Activated CD4-positive, CD25-positive, alpha-beta regulatory T cell treated with anti-CD3 and anti-CD28 coated beads, Interleukin-2, amount 50 U/mL, for 72 hours (primary cell): ENCODE data around the gene IFT27.
A peak's percentile ranks its signal among the peaks of the same experiment; 100 is the strongest.
"Not testable (repeated sequence)": the region's sequence is repeated elsewhere in the genome, so short reads cannot be mapped to it uniquely, and the experiment has no call there.

Source experiments
- DNase-seq: peaks from one replicate; pipeline ENCODE4 v3.0.0; 2021

The IFT27 gene

GRCh38 chr22:36764641-36765040, 11.3 kb downstream of the IFT27 start:
- DNase-seq, result peak; percentile 7

GRCh38 chr22:36764060-36764459, 11.9 kb downstream of the IFT27 start:
- peak; percentile 15 for DNase-seq

- DNase-seq, result no peak
Measured at GRCh38 chr22:36763576-36763975, 12.3 kb downstream of the IFT27 start.

GRCh38 chr22:36762687-36763260, 13.1 kb downstream of the IFT27 start:
- peak; percentile 13 for DNase-seq

GRCh38 chr22:36761553-36762240, 14.2 kb downstream of the IFT27 start:
- DNase-seq, result no peak

DNA sequence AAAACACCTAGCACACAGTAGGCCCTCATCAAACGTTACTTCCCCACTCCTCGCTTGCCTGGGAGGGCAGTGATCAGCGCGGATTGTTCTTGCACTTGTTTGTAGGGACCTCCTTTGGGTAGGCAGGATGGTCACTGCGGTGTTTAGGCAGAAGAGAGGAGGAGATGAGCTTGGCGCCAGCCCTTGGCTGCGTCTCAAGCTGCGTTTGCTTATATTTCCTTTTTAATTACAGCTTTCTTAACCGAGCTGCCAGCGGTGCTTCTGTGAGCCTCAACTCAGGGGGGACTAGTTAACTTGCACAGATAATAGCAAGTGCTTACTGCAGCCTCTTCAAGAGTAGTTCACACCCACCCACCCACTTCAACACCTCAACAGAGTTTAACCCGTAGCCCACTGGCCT, 15.1 kb downstream of the IFT27 start:
- no peak for DNase-seq

- no peak for DNase-seq
Measured at GRCh38 chr22:36759481-36760159, 16.3 kb downstream of the IFT27 start.

DNA sequence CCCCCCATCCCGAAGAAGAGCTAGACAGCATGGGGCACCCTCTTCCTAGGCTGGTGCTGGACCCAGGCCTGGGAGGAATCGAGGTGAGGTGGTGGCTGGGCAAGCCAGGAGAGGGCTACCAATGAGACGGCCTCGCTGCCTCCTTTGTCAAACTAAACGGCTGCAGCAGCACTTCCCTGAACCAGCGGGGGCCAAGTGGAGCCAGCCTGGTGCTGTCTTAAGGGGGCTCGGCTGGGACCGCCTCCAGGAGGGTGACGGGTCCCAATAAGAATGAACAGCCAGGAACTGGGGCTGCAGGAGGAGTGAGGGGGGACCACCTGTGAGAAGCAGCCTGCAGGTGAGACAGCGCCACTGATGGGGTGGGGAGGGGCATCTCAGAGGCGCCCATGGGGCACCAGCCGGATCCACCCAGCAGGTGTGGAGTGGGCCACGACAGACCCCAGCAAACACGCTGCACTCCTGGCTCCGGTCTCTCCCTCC, 17.1 kb downstream of the IFT27 start:
- DNase-seq, result no peak

GRCh38 chr22:36757668-36758211, 18.2 kb downstream of the IFT27 start:
- peak; percentile 78 for DNase-seq

DNA sequence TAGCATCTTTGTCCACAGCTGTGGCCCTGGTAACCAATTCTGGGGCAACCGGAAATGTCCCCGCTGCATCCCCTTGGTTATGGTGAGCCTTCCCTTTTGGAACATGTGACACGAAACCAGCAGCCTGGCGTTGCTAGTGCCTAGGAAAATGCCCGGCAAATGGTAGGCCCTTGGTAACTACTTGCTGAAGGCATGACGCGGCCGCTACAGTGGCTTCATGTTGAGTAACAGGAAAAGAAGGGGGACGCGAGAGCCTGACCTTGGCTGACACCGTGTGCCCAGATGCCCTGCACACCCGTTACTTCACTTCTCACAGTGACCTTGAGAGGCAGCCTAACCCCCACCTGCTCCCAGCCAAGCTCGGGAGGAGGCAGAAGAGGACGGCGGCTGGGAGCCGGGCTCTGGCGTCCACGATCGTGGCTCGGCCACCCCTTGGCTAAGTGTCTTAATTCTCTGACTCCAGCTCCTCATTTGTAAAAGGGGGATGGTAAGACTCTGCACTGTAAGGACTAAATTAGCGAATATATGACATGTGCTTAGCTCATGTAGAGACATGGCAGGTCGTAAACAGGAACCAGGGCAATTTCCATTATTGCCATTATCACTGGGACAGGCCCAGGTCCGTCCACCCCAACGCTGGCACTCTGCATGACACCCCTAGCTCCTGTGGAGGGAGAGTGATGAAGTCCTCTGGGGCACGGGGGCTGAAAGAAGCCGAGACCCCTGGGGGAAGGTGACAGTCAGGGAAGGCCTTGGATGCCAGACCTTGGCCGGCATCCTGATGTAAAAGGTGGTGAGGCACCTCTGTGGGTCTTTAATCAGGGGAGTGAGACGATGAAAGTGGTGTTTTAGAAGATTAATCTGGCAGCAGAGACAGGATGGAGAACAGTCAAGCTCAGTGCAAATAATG, 18.9 kb downstream of the IFT27 start:
- DNase-seq, result no peak

DNA sequence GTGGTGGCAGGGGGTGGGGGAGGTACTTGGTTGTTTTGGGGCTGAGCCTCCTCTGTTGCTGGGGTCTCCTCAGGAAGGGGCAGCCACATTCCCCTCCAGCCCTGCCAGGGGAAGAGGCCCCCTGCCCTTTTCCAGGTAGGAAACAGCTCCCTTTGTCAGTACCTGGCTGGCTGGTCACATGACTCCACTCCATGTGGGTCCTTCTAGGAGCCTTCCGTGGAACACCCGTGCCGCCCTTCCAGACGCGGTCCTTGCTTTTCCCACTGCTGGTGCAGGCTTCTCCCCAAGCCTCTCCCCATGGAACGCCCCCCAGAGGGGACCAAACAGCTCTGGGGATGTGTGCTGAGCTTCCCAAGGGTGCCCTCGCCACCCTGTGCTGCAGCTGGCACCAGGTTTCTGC, 19.9 kb downstream of the IFT27 start:
- DNase-seq, result no peak

DNA sequence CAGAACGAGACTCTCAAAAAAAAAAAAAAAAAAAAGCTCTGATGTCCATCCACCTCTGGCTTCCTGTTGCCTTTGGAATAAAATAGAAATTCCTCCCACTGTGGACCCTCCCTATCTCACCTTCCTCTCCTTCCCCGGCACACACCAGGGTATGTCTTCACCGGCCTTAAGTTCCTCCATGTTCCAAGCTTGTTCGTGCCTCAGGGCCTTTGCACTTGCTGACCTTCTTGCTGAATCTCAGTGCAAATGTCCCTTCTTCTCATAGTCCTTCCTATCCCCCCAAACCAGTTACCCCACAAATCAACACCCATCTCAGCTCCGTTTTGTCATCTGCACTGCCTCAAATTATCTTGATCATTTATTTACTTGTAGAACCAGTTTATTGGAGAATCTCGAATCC, 20.6 kb downstream of the IFT27 start:
- no peak for DNase-seq

GRCh38 chr22:36754881-36755280, 21.0 kb downstream of the IFT27 start:
- not testable (repeated sequence) for DNase-seq

- DNase-seq, result no peak
Measured at GRCh38 chr22:36753916-36754315, 22.0 kb downstream of the IFT27 start.

DNA sequence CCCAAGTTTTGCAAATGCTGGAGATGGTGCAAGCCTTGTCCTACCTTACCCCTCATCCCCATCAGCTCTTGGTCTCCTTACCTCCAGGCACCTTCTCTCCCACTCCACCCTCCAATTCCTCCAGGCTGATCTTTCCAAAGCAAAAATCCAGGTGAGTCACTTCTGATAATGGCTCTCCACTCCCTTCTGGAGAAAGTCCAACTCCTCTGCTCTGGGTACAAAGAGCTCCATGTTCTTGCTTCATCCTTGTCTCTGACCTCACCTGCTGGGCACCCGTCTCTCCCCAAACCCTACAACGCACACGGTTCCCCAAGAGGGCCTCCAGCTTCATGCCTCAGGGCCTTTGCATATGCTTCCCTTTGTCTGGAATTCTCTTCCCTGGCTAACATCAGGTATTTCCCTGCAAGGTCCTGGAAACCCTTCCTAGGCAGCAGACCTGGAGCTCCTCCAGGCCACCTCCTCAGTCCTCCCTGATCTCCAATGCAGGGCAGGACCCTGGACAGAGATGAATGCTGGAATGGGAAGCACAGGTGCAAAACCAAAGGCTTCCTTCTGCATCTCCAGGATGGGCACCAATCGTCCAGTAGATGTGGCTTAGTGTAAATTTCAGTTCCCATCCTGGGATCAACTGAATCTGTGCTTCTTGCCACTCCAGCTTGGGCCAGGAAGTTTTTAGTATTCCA, 22.7 kb downstream of the IFT27 start:
- DNase-seq, result no peak

DNA sequence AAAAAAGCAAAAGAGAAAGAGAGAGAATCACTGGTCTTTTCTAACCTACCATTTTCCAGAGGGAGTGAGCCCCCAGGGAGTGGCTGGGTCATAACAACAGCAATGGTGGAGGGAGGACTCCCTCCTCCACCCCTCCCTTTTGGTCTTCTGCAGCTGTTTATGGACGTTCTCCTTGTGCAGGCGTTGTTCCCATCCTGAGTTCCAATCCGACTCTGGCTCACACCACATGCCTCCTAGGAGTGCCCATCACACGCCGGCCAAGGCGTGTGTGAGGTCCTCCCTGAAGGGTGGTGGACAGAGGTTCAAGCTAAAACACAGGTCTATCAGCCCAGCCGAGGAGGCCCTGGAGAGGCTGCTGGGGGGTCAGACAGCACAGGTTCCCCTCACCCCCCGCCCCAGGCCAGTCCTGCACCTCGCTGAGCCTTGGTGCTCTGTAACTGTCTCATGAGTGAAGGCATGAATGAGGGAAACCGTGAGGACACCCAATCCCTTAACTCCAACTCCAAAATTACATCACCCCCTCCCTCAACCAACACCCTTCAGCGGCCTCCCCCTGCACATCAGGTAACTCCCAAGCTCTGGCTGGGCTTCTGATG, 29.4 kb downstream of the IFT27 start:
- no peak for DNase-seq

DNA sequence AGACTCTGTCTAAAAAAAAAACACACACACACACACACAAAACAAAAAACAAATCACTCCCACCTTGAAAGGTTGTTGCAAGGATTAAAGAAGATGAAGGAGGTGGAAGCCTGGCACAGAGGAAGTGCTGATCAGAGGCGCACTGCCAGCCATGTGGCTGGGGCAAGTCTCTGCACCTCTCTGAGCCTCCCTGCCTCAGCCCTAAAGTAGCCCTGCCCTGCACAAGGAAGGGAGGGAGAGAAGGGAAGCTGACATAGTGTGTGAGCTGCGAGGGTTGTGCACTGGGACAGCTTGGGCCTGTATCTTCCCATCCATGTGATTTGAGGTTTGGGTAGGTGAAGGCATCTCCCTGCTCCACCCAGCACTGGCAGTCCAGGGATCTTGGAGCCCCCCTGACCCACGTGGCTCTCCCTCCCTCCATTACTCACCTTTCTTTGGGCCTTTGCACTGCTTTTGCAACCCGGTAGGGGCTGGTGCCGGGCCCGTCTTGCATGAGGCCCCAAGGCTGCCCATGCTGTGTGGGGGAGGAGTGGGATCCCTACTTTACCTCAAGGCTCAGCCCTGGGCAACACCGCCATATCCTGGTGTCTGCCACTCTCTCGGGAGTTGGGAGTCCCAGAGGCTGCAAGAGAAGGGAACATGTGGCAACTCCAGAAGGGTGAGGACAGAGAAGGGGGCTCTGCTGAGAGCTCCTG, 30.5 kb downstream of the IFT27 start:
- no peak for DNase-seq

- DNase-seq, result no peak
Measured at GRCh38 chr22:36744791-36745190, 31.1 kb downstream of the IFT27 start.

DNA sequence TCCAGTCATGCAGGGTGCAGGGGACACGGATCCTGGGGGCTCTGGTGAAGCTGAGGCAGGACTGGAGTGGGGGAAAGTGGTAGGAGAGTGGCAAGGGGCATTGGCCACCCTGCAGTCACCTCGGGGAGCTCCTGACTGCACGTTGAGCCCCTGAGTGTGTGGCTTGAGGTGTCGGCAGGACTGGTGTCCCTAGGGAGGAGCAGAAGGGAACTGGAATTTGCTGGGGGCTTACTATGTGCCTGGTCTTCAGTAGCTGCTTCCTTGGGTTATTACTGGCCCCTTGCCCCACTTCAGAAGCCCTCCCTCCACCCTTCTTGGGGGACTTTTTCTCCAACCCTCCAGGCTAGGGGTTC, 31.5 kb downstream of the IFT27 start:
- no peak for DNase-seq

GRCh38 chr22:36743591-36744412, 32.1 kb downstream of the IFT27 start:
- DNase-seq, result no peak
